GM19324 (cell line): ENCODE data around the gene N4BP2L1.

ENCODE experiments used
- ATAC-seq: cut with Tn5 transposase; IDR thresholded peaks from one replicate; pipeline ENCODE4 v1.9.1; 2021; ENCODE audit warnings: mild to moderate bottlenecking, moderate library complexity; ENCODE audit not compliant: unreplicated experiment, low FRiP score

N4BP2L1 gene

DNA sequence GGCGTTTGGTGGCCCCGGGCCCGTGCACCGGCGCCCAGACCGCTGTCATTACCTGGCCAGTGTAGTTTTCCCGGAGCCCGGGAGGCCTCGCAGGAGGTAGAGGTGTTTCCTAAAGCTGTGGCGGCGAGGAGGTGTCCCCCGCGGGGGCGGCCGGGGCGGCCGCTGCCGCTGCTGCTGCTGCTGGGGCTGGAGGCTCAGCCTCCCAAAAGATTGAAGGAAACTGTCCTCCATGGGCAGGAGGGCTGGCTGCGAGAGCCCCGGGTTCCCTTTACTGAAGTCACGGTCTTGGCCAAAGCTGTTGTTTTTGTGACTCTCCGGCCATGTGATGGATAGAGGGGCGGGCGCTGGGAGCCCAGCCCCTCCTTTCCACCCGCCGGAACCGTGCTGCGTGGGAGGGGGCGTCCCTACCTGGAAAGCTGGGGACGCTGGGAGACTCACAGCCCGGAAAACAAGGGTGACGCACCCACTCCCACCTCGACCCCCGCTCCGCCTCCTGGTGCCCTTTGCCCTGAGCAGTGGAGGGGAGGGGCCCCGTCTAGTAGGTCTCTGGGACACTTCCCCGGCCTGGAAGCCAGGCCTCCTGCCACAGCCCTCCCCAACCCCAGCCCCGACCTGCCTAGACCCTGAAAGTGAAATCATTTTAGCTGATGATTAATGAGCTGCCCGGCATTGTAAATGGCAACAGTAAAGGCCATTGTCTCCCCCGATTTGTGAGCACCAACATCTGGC lies at the start of gene N4BP2L1:
Gene N4BP2L1, minus strand, starts transcription at position 279 of the 729 bp plus-strand sequence. Its CDS starts 48 bp downstream, at position 231.
- peak; percentile 83 for ATAC-seq

DNA sequence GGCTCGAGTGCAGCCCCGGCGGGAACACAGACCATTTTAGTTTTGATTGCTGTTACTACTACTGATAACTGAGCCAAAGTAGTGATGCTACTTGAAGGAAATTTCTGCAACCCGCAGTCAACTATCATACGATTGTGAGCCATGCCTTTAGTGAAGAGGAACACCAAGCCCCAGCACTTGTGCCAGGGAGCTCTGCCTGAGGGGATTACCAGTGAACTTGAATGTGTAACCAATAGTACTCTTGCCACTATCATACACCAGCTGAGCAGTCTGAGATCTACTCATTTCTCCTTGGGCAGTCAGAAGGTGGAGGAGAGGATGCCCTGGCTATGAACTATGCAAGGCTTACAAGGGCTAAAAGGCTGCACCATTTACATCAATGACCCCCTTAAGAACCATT lies 49.0 kb upstream of the N4BP2L1 start:
- ATAC-seq = no peak

DNA sequence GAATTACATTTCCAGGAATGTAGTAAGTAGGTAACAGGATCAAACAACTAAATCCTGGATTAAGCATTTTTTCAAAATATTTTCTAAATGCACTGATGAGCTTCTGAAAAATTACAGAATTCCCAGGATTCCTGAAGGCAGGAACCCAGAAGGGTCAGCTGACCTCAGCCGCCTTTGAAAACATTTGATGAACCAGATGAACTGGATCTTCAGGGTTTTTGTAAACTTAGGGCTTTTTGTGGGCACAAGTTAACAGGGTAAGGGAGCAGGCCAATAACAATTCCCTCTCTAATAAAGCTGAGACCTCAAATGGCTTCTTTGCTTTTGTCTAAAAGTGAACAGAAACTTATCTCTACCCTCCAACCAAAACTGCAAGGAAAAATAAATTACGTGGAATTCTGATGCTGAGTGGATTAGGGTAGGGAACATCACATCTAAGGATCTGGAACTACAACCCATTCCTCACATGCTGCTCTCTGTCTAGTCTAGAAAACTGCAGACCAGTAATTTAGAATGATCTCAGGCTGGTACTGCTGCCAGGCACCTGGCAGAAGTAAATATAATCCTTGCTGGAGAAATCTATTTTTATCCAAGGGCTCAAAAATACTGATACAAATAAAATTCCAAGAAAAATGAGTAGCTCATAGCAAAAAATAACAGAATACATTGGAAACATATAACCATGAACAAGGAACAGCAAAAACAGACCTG lies 48.2 kb upstream of the N4BP2L1 start:
- ATAC-seq = no peak

DNA sequence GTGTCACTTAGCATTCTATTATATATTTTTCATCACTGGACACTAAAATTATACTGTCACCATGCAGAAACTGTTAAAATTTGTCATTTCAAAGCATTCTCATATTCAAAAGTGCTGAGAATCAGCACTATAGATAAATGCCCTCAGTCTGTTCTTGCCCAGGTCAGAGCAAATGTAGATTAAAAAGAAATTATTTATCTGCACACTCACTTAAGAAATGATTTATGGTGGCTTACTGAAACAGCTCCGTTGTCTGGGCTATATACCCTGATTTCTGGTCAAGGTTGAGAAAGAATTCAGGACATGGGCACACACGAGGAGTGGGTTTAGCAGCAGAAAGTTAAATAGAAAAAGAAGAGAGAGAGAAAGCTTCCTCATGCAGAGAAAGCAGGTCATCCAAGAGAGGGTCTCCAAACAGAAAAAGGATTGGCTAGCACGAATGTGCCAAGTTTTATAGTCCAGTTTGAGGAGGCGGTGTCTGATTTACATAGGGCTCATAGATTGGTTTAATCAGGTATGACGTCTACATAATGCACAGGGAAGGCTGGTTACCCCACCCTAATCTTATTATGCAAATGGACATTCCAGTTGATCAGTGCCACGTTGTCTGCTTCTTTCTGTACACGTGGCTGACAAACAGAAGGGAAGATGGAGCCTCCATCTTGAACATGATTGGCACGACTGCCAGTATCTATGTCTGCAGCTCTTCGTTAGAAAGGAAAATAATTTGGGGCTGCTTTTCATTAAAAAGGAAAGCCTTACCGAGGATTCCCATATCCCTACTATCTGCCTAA lies 47.3 kb upstream of the N4BP2L1 start:
- no peak for ATAC-seq

DNA sequence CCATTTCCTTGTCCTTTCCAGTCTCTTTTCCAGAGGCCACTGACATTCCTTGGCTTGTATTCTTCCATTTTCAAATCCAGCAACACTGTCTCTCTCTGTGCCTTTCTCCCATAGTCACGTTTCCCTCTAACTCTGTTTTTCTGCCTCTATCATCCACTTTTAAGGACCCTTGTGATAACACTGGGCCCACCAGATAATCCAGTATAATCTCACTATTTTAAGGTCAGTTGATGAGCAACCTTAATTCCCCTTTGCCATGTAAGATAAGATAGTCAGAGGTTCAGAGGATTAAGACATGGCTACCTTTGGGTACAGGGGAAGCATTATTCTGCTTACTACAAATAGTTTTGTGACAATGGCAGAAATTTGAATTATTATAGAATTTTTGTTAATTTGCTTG lies 45.7 kb upstream of the N4BP2L1 start:
- no peak for ATAC-seq

DNA sequence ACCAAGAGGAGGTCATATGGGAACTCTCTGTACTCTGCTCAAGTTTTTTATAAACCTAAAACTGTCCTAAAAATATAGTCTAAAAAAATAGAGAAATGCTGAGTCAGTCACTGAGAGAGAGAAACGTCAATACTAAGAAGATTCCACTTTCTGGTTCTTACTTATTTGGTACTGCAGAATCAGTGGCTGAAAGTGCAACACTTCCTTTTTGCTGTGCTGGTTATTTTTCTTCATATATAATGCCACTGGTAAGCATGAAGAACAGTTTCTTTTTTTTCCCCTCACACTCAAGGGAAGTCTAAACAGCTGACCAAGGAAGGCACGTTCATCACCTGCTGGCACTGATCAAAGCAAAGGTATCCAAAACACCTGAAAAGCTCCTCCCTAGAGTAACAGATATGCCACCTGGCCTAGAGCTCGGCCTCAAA lies 44.3 kb upstream of the N4BP2L1 start:
- peak; percentile 72 for ATAC-seq

DNA sequence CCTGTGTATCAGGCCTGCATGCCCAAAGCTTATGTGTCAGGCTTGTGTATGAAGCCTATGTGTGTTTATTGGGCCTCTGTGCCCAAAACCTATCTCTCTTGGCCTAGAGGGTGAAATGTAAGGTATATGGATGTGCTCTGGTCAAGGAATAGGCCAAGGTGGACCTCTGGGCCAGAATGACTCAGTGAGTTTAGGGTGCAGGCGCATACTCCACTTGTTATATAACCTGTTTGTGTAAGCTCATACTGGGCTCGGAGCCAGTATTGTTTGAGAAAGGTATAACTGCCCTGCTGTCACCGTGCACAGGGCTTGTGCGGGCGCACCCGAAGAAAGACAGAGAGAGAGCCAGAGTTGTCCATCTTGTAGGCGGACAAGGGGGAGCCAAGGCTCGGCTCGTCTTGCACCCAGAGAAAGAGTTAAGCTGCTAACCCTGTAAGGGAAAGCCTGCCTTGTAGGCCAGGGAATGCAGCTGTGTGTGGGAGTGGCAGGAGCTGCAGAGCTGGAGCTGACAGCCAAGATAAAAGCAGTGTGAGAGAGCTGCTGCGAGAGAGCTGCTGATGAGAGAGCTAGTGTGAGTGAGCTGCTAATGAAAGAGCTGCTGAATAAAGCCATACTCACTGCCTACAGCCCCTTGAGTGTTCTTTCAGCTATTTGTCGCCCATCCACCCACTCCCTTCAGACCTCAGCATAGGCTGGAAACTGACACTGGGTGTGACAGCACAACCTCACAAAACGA lies 43.4 kb upstream of the N4BP2L1 start:
- ATAC-seq = no peak

DNA sequence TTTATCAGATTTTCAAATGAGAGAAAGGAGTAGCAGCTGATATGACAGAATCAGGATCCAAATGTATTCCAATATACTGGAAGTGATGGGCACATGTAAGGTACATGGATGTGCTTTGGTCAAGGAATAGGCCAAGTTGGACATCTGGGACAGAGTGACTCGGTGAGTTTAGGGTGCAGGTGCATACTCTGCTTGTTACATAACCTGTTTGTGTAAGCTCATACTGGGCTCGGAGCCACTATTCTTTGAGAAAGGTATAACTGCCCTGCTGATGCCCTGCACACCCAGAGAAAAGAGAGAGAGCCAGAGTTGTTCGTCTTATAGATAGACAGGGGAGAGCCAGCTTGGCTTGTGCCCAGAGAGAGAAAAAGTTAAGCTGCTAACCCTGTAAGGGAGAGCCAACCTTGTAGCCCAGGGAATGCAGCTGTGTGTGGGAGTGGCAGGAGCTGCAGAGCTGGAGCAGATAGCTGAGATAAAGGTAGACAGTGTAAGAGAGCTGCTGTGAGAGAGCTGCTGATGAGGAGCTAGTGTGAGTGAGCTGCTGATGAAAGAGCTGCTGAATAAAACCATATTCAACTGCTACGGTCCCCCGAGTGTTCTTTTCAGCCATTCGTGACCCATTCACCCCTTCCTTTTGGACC lies 40.7 kb upstream of the N4BP2L1 start:
- ATAC-seq = no peak

DNA sequence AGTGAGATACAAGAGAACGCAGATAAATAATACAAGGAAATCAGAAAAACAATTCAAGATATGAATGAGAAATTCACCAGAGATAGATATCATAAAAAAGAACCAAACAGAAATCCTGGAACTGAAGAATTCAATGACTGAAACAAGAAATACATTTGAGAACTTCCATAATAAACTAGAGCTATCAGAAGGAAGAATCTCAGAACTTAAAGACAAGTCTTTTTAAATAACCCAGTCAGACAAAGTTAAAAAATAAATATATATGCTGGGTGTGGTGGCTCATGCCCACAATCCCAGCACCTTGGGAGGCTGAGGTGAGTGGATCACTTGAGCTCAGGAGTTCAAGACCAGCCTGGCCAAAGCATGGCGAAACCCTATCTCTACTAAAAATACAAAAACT lies 28.7 kb upstream of the N4BP2L1 start:
- ATAC-seq = no peak

DNA sequence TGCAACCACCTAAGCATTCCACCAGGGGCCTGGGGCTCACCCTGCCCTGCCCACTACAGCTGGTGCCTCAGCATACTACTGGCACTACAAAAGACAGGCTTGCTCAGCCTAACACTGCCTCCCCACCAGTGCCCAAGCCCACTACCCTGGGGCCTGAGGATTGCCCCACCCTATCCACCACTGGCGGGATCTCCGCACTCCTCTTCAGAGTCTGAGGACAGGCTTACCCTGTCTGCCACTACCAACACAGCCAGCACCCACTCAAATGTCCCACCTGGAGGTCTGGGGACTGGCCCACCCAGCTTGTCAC lies 27.6 kb upstream of the N4BP2L1 start:
- ATAC-seq = no peak

DNA sequence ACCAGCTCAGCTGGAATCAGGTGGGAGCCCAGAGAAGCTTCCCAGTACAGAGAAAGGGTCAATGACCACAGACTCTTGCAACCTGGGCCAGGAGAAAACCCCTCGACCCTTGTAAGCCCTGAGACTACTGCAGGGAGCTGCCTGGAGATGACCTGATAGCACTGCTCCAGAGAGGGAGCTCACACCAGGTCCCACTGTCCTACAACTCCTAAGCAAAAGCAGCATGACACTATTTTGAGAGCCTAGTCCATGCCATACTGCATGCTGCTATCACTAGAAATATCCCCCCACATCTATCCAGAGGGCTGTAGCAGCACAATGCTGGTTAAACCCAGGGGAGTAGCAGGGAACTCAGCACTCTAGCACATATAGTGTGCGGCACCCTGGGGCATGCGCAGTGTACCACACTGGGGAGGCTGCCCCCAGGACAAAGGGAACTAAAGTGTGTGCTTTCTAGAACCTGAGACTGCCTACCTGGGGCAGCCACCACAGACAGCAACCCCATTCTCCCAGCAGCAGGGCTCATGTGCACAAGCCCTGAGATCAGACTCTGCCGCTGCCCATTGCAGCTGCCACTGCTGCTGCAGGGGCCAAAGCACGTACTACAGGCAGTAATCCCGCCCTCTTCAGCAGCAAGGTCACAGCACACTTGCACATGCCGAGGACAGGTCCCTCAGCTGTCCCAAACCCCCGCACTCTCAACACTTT lies 27.1 kb upstream of the N4BP2L1 start:
- no peak for ATAC-seq

DNA sequence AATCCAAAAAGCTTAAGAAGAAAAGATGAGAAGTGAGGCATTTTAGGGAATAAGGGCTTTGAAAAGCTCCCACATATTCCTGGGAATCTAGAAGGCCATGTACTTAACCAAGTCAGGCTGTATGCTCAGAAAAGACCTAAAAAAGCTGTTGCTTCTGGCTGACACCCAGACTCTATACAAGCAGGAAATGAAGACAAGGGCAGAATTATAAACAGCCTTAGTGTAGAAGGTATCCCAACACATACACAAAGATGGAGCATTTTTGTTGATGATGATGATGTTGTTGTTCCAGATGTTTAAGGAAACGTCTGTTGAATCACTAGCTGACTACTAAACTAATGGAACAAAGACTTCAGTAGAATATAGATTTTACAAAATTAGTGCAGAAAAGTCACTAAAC lies 26.1 kb upstream of the N4BP2L1 start:
- ATAC-seq = no peak

DNA sequence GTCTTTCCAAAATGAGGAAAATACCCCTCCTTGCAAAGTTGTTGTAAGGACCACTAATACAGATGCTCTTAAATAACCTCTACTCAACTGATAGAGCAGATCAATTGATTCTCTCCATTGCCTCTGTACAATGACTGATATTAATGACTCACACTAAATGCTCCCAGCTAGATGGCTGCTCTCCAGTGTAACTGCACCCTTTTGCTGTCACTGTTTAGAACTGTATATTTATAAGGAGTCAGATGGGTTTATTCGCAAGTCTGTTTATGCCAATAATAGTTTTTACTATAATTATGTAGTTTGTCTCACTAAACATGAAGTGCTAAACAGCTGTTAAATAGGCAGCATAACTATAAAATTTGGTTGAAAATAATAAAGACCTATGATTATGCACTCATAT lies 21.0 kb upstream of the N4BP2L1 start:
- ATAC-seq = no peak

DNA sequence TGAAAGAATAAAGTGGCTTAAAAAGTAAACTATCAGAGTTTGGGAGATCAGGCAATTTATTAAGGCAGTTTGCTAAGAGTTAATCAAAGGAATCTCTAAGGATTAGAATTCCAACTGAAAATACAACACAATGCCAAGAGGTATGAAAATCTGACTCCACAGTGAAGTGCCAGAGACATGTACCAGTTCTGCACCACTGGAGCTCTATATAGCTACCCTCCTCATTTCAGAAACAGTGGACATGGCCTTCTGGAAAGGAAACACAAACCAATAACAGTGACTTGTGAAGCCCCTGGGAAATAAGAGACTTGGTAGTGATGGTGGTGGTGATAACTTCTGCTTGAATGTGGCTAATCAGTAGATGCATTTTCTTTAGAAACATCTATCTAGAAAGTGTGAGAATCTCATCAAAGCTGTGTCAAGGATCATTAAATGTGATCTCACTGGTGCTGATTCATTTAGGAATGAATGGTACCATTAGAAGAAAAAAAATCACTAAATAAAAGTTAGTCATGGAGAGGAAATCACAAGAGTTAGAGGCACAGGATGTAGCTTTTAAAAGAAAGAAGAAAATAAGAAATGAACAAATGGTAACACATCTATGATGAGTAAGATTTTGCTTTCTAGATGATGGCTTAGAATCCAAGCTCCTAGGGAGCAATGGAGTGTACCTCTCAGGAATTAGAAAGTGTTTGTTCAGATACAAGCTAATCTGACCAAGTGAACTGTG lies 20.1 kb upstream of the N4BP2L1 start:
- ATAC-seq = no peak

DNA sequence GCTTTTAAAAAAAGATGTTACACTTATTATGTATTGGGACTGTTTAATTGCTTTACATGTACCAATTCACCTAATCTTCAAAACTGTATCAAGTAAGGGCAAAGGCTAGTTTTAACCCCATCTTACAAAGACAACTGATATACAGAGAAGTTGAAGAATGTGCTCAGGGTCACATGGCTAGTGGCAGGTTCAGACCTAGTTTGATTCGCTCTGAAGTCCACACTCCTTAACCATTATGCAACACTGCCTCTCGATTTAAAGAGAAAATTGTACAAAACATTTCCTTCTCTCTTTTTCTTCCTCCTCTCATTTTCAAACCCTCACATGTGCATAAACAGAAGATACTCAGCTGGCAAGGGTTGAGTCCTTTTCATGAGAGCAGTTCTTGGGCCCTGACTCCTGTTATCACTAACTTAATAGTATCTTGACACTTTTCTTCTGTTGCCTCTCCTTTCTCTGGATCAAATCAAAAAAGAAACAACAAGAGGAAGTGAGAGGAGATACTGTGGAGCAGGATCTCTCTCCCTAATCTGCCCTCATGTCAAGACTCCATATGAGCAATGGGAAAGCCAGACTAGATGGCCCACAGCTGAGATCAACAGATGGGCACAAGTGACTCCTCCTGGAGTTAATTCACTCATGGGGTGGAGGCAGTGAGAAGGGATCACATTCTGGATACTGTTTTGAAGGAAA lies 19.0 kb upstream of the N4BP2L1 start:
- ATAC-seq = no peak

DNA sequence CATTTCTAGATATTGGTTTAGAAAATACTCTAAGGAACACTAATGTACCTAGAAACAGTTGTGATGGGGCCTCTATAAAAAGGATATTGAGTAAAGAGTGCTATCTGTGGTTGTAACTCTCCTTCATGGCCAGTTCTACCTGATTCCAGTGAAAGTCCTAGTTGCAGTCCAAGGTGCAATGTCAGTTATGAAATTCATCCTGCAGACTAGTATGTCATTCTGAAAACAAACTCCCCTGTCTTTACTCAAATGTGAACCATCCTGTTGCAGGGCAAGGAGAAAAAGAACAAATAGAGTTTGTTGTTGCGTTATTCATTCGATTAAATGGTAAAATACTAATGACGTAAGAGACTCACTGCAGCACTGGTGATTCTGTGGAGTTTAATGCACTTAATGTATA lies 18.3 kb upstream of the N4BP2L1 start:
- no peak for ATAC-seq

DNA sequence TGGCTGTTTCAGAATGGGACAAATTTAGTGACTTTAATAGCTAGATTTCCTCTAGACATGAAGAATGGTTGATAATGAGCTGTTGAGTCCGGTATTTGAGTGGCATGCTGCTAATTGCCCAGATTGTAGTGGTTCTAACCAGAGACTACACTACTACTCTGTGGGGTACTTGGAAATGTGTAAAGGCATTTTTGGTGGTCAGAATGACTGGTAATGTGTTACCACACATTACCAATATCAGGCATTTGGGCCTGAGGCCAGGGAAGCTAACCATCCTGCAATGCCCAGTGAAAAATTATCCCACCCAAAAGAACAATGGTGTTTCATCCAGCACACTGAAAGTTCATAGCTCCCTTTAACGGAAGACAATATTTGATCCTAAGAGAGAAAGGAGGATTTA lies 17.5 kb upstream of the N4BP2L1 start:
- ATAC-seq = no peak

DNA sequence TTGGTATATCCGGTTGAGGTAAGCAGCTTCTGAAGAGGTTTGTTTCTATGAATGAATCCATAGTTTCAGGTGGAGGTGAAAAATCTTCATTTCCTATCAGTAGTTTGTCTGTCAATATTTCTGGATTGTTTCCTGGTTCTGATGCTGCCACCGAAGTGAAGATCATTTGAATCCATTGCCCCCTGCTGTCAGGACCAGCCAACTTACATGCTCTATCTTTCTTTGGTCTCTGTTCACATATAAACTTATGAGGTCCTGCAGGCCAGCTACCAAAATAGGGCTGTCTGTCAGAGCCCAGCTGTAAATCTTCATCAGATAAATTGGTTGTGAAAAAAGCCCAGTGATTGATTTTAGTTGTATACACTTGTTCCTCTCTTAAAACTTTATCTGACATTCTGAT lies 15.2 kb upstream of the N4BP2L1 start:
- ATAC-seq = peak; percentile 55

DNA sequence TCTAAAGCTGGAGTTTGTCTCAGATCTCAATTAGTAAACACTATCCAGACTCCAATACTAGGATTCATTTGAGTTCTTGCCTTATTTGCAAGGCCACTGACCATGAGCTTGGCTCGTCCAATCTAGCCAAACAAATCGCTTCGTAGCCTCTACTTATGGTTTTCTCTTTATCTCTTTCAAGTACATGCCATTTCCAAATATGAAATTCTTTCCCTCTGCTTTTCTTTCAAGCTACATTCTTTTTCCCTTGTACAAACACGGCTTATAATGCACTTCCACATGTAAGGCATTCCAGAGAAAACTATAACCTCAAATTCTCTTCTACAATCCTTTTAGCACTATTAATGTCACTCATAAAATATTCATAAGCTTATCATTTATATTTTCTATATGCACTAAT lies 10.9 kb upstream of the N4BP2L1 start:
- no peak for ATAC-seq
